Measurements from ENCODE around the gene CPEB1.
A peak's percentile ranks its signal among the peaks of the same experiment; 100 is the strongest.
"Not testable (repeated sequence)": the region's sequence is repeated elsewhere in the genome, so short reads cannot be mapped to it uniquely, and the experiment has no call there.

Gene CPEB1

DNA sequence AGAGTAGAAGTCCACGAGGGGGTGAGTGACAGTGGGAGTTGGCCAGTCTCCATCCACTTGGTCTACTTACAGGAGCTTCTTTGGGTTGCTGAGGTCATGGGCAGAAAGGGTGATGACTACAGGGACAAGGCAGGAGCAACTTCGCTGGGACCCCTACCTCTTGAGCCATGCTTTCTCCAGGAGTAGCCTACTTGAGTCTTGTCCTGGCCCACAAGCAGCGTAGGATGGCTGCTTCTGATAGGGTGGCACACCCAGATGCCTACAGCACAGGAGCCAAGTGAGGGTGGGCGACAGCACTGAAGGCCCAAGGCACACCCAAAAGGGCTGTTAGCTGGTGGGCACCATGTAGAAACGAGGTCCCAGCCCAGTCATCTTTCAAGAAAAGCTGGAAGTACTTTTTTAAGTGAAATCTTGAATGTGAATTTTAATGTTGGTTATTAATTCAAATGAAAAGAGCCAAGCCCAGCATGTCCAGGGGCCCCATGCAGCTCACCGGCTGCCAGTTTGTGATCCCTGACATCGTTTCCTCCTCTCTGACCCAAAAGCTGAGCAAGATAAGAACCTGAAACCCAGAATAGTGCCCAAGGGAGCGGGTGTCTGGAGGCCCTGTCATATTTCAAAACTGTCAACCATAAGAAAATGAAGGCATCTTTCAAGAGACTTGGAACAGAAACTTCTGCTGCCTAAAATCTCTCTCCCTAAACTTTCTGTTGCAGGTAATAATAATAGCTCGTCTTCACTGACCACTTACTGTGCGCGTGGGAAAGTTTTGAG, 2.2 kb upstream of the CPEB1 start:
- H3K36me3 ChIP-seq (ENCODE audit: insufficient read depth) = no peaks in the 10 kb centered on the region
- no peak overlapping the region for H2AFZ ChIP-seq (ENCODE audit: low read depth)
- no peak overlapping the region for H3K4me2 ChIP-seq
- no peaks in the 10 kb centered on the region for H3K79me2 ChIP-seq (ENCODE audit: insufficient read depth, low read depth)
- H4K20me1 ChIP-seq (ENCODE audit: insufficient read depth) = no peaks in the 10 kb centered on the region
- no peaks in the 10 kb centered on the region; the same call in 1 of the 2 replicates for H3K27me3 ChIP-seq (ENCODE audit: insufficient read depth, low read depth)
- no peak overlapping the region for H3K4me3 ChIP-seq (IDR thresholded peaks at IDR 0.05; ENCODE audit: insufficient read depth, low read depth, low read length)
- H3K9ac ChIP-seq = no peak overlapping the region
- H3K4me1 ChIP-seq (ENCODE audit: low read depth, poor library complexity, severe bottlenecking) = no peaks in the 10 kb centered on the region
- no peak for TF ChIP-seq CTCF (conservative IDR thresholded peaks at IDR 0.05; ENCODE audit: low read depth, low read length)
- H3K27ac ChIP-seq = no peak overlapping the region

DNA sequence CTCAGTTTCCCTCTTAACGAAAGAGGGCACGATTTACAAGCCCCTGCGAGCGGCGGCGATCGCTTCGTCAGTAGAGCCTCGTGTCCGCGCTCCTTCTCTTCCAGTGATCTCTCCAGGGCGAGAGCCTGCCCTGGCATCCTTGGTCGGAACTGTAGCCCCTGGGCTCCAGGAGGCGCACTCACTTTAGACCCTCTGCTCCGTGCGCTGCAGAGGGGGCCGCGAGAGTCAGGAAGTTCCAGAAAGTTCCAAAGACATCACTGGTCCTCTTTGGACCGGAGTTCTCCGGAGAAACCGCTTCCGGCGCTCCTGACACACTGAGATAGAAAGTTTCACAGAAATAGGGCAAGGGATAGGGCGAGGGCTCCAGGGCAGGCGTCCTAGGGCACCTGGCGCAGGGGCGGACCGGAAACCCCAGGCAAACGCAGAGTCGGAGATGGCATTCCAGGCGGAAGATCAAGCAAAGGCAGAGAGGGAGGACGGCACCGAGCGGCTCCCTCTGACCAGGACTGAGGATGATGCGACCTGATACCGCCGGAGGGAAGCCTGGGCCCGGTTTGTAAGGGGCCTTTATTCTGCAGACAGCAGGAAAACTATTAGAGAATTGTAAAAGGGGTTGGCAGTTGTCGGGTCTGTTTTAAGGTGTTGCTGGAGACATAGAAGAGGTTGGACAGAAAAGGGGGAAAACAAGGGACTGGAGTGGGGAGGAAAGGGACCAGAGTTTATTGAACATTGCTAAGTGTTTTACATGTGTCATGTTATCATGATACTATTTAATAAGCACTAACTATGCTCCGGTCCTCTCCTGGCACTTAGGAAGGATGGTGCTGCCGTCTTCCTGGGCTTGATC, 1.3 kb upstream of the CPEB1 start:
- no peaks in the 10 kb centered on the region for H3K4me1 ChIP-seq (ENCODE audit: low read depth, poor library complexity, severe bottlenecking)
- no peak overlapping the region for H3K27ac ChIP-seq
- H3K36me3 ChIP-seq (ENCODE audit: insufficient read depth) = no peaks in the 10 kb centered on the region
- peak overlapping the region; percentile 83; the same call in 1 of the 2 replicates for H2AFZ ChIP-seq (ENCODE audit: low read depth)
- no peaks in the 10 kb centered on the region for H3K79me2 ChIP-seq (ENCODE audit: insufficient read depth, low read depth)
- H4K20me1 ChIP-seq (ENCODE audit: insufficient read depth) = 0 out of 2 replicates have a peak, but pooled peaks cover 3% of the 10 kb centered on the region
- no peaks in the 10 kb centered on the region; the same call in 1 of the 2 replicates for H3K27me3 ChIP-seq (ENCODE audit: insufficient read depth, low read depth)
- H3K4me2 ChIP-seq = peak overlapping the region; percentile 68; the same call in 1 of the 2 replicates
- no peak for TF ChIP-seq CTCF (conservative IDR thresholded peaks at IDR 0.05; ENCODE audit: low read depth, low read length)
- H3K4me3 ChIP-seq (IDR thresholded peaks at IDR 0.05; ENCODE audit: insufficient read depth, low read depth, low read length) = no peak overlapping the region
- no peak overlapping the region for H3K9ac ChIP-seq

- Histone ChIP-seq H3K4me1 (ENCODE audit: low read depth, poor library complexity, severe bottlenecking) (no peaks in the 10 kb centered on the region), H2AFZ (ENCODE audit: low read depth) (peak overlapping the region; percentile 83), H3K27ac (no peak overlapping the region), H3K27me3 (ENCODE audit: insufficient read depth, low read depth) (no peaks in the 10 kb centered on the region; the same call in 1 of the 2 replicates), H4K20me1 (ENCODE audit: insufficient read depth) (0 out of 2 replicates have a peak, but pooled peaks cover 3% of the 10 kb centered on the region), H3K4me3 (IDR thresholded peaks at IDR 0.05; ENCODE audit: insufficient read depth, low read depth, low read length) (no peak overlapping the region), H3K36me3 (ENCODE audit: insufficient read depth) (no peaks in the 10 kb centered on the region), H3K9ac (peak overlapping the region; percentile 77), H3K4me2 (peak overlapping the region; percentile 68; the same call in 1 of the 2 replicates), H3K79me2 (ENCODE audit: insufficient read depth, low read depth) (no peaks in the 10 kb centered on the region)
- TF ChIP-seq CTCF (conservative IDR thresholded peaks at IDR 0.05; ENCODE audit: low read depth, low read length) = no peak
Observed at GRCh38 chr15:82647835-82648256, 683 bp upstream of the CPEB1 start.

DNA sequence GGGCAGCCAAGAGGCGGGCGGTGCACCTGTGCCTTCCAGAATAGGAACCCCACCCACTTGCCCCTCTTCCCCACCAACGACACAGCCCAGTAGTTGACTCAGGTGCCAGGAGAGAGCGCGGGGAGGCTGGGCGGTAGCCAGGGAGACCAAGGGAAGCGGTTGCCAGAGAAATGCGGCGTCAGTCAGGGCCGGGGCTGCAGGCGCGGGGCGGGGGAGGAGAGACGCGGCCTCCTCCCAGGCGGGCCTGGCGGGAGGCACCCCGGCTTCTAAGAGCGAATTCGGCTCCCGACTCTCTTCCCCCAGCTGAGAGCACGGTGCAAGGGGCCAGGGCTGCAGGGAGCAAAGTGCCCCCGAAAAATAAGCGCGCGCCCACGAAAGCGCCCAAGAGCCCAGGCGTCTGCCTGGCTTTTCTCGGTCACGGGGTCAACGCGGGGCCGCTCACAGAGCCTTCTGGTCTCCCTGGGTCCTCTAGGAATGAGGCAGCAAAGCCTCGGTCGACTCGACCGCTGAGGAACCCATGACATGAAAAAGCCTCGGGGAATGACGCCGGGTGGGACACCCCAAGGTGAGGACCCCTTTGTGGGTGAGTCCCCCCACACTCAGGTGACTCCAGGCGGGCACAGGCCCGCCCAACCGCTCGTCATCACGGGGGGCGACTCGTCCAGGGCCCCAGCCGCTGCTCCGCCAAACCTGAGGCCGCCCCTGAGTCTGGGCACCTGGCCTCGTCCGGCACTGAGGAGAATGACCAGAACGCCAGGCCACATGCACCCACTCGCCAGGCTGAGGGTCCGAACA, 716 bp downstream of the CPEB1 start:
- Histone ChIP-seq H4K20me1 (ENCODE audit: insufficient read depth) (0 out of 2 replicates have a peak, but pooled peaks cover 3% of the 10 kb centered on the region), H3K79me2 (ENCODE audit: insufficient read depth, low read depth) (no peaks in the 10 kb centered on the region), H3K27me3 (ENCODE audit: insufficient read depth, low read depth) (no peaks in the 10 kb centered on the region; the same call in 1 of the 2 replicates), H3K4me3 (IDR thresholded peaks at IDR 0.05; ENCODE audit: insufficient read depth, low read depth, low read length) (no peak overlapping the region), H3K4me2 (no peak overlapping the region; the same call in 1 of the 2 replicates), H2AFZ (ENCODE audit: low read depth) (no peak overlapping the region; the same call in 1 of the 2 replicates), H3K4me1 (ENCODE audit: low read depth, poor library complexity, severe bottlenecking) (no peaks in the 10 kb centered on the region), H3K36me3 (ENCODE audit: insufficient read depth) (no peaks in the 10 kb centered on the region), H3K9ac (no peak overlapping the region), H3K27ac (no peak overlapping the region)
- no peak for TF ChIP-seq CTCF (conservative IDR thresholded peaks at IDR 0.05; ENCODE audit: low read depth, low read length)

GRCh38 chr15:82644967-82645852, 2.0 kb downstream of the CPEB1 start:
- not testable (repeated sequence) for H3K4me3 ChIP-seq (IDR thresholded peaks at IDR 0.05; ENCODE audit: insufficient read depth, low read depth, low read length); H3K36me3 ChIP-seq (ENCODE audit: insufficient read depth); H3K4me1 ChIP-seq (ENCODE audit: low read depth, poor library complexity, severe bottlenecking); H3K27me3 ChIP-seq (ENCODE audit: insufficient read depth, low read depth); H3K9ac ChIP-seq; H2AFZ ChIP-seq (ENCODE audit: low read depth); H3K27ac ChIP-seq; H3K4me2 ChIP-seq; H4K20me1 ChIP-seq (ENCODE audit: insufficient read depth); H3K79me2 ChIP-seq (ENCODE audit: insufficient read depth, low read depth)
